ENCODE data around the gene C2orf72. TPM values are rescaled to one million over a fixed set of nuclear protein-coding genes. Genes with fewer than 3 reads are reported as not detected.

C2orf72 gene
- total and polyA plus RNA-seq, 2 of the 13 experiments (the other 11 are each of a cell fraction or from before 2014, with no cell fraction given), result 147 to 203 TPM

- no peak for TF ChIP-seq ZMAT3 (CRISPR knock-in tag; conservative IDR thresholded peaks at IDR 0.05)
- no peak for TF ChIP-seq ZNF616 (CRISPR knock-in tag; IDR thresholded peaks at IDR 0.05; ENCODE audit: low read depth)
- TF ChIP-seq BRCA1 (CRISPR knock-in tag; IDR thresholded peaks at IDR 0.05), result no peak
- no peak for TF ChIP-seq ZNF552 (CRISPR knock-in tag; IDR thresholded peaks at IDR 0.05; ENCODE audit: borderline replicate concordance)
- peak; percentile 73; the same call in 1 of the 2 replicates for TF ChIP-seq ZBTB7A (CRISPR knock-in tag; IDR thresholded peaks at IDR 0.05)
- TF ChIP-seq DNMT3B (CRISPR knock-in tag; conservative IDR thresholded peaks at IDR 0.05), result no peak
- no peak for TF ChIP-seq CCDC6 (CRISPR knock-in tag; IDR thresholded peaks at IDR 0.05)
- peak; percentile 42; the same call in 1 of the 2 replicates for TF ChIP-seq ZNF160 (CRISPR knock-in tag; IDR thresholded peaks at IDR 0.05)
- no peak for TF ChIP-seq MTF1 (CRISPR knock-in tag; IDR thresholded peaks at IDR 0.05)
- no peak; the same call in 1 of the 2 replicates for TF ChIP-seq THAP9 (CRISPR knock-in tag; IDR thresholded peaks at IDR 0.05; ENCODE audit: borderline replicate concordance)
- peak; percentile 94 for TF ChIP-seq NR2F2 (IDR thresholded peaks at IDR 0.05; ENCODE audit: borderline replicate concordance, low read depth)
- TF ChIP-seq RBAK (CRISPR knock-in tag; IDR thresholded peaks at IDR 0.05), result no peak
- peak; percentile 67; the same call in 1 of the 2 replicates for TF ChIP-seq AHDC1 (CRISPR knock-in tag; IDR thresholded peaks at IDR 0.05; ENCODE audit: borderline replicate concordance)
- TF ChIP-seq ZNF749 (CRISPR knock-in tag; IDR thresholded peaks at IDR 0.05; ENCODE audit: borderline replicate concordance), result no peak
- no peak; the same call in 1 of the 2 replicates for TF ChIP-seq ZNF687 (CRISPR knock-in tag; IDR thresholded peaks at IDR 0.05)
- TF ChIP-seq SP1 (IDR thresholded peaks at IDR 0.05), result no peak
- TF ChIP-seq SP1 (CRISPR knock-in tag; IDR thresholded peaks at IDR 0.05), result no peak
Measured at GRCh38 chr2:231007286-231008098, 29.8 kb upstream of the C2orf72 start (continued).

Measured in HepG2 (cell line).